Left ventricle myocardium inferior (tissue), 1 donor: ENCODE data around the gene HIVEP2. TPM values are rescaled to one million over a fixed set of nuclear protein-coding genes. Genes with fewer than 3 reads are reported as not detected.

Experiments used
- DNase-seq: peaks from one replicate; pipeline ENCODE4 v3.0.0-alpha.2; 2020
- H3K27ac ChIP-seq: fragments of 200-600 bp; replicated peaks from 2 replicates; pipeline ENCODE4 v1.8.0; 2021
- H3K27me3 ChIP-seq: fragments of 200-600 bp; 2 replicates; pipeline ENCODE4 v1.8.0; 2021; ENCODE audit warnings: low read depth
- H3K36me3 ChIP-seq: fragments of 200-600 bp; 2 replicates; pipeline ENCODE4 v1.8.0; 2021
- H3K4me1 ChIP-seq: fragments of 200-600 bp; 2 replicates; pipeline ENCODE4 v1.8.0; 2021
- H3K4me3 ChIP-seq: fragments of 200-600 bp; 2 replicates; pipeline ENCODE4 v1.8.0; 2021; ENCODE audit warnings: mild to moderate bottlenecking, moderate library complexity
- H3K9me3 ChIP-seq: fragments of 200-600 bp; replicated peaks from 2 replicates; pipeline ENCODE4 v1.8.0; 2021
- intact Hi-C: fragments of 100-400 bp; cut with micrococcal nuclease; formaldehyde crosslinking; loops from one replicate; pipeline ENCODE4 v1.11.0; 2022
- total RNA-seq: library from RNA; stranded (reverse); fragmentation: NEBNext Ultra II Directional; extraction: Animal tissue kit (Norgen Biotek cat#: 25700); gene quantifications from one replicate; pipeline ENCODE4 v1.2.1, GENCODE V29; 2021
- TF ChIP-seq, protein P1 (sequence below): fragments of 200-600 bp; IDR thresholded peaks from 2 replicates; pipeline ENCODE4 v1.8.0; 2021; ENCODE audit warnings: antibody characterized with exemption, mild to moderate bottlenecking, borderline replicate concordance
- donor health status: DM: no; HTN: yes; CAD: no; lungs with severe emphysema.

The HIVEP2 gene
- total RNA-seq, 1 donor from 2014 or later = 16.2 TPM

- H3K9me3 ChIP-seq = peaks cover under 1% of the 10 kb centered on the region
- no peak overlapping the region for H3K27ac ChIP-seq
- H3K4me3 ChIP-seq = no peak overlapping the region
- no peak for DNase-seq
- no peaks in the 10 kb centered on the region for H3K36me3 ChIP-seq
- no peaks in the 10 kb centered on the region for H3K27me3 ChIP-seq
- TF ChIP-seq, protein P1, sequence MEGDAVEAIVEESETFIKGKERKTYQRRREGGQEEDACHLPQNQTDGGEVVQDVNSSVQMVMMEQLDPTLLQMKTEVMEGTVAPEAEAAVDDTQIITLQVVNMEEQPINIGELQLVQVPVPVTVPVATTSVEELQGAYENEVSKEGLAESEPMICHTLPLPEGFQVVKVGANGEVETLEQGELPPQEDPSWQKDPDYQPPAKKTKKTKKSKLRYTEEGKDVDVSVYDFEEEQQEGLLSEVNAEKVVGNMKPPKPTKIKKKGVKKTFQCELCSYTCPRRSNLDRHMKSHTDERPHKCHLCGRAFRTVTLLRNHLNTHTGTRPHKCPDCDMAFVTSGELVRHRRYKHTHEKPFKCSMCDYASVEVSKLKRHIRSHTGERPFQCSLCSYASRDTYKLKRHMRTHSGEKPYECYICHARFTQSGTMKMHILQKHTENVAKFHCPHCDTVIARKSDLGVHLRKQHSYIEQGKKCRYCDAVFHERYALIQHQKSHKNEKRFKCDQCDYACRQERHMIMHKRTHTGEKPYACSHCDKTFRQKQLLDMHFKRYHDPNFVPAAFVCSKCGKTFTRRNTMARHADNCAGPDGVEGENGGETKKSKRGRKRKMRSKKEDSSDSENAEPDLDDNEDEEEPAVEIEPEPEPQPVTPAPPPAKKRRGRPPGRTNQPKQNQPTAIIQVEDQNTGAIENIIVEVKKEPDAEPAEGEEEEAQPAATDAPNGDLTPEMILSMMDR = no peak
- no peaks in the 10 kb centered on the region for H3K4me1 ChIP-seq
- intact Hi-C loops = no loop called here
Measured at GRCh38 chr6:142738035-142738396, 207.0 kb downstream of the HIVEP2 start.

- no peaks in the 10 kb centered on the region for H3K36me3 ChIP-seq
- H3K27ac ChIP-seq = no peak overlapping the region
- H3K4me1 ChIP-seq = no peaks in the 10 kb centered on the region
- H3K27me3 ChIP-seq = no peaks in the 10 kb centered on the region
- no peak for DNase-seq
- intact Hi-C loops = no loop called here
- no peak overlapping the region for H3K4me3 ChIP-seq
- H3K9me3 ChIP-seq = peaks cover 4% of the 10 kb centered on the region
- TF ChIP-seq, protein P1 = no peak
Measured at GRCh38 chr6:142737368-142738034, 207.5 kb downstream of the HIVEP2 start.

DNA sequence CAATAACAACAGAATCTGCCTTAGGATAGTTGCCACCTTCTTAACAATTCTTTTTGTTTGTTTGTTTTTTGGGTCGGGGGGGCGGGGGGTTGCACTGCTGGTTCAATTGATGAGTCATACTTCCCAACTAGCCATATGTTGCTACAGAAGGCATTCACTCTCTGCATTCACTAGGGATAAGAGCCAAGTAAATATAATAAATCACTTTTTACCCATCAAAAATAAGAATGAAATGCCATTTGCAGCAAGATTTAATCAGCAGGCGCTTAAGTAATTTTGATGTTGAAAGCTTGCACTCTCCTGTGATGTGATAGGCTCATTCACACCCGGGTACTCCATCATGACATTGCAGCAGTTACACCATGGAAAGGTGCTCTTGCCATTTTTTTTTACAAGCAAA lies 209.8 kb downstream of the HIVEP2 start:
- TF ChIP-seq, protein P1 = no peak
- Histone ChIP-seq H3K4me3 (no peak overlapping the region), H3K27me3 (no peaks in the 10 kb centered on the region), H3K4me1 (no peaks in the 10 kb centered on the region), H3K9me3 (peaks cover 4% of the 10 kb centered on the region), H3K27ac (no peak overlapping the region), H3K36me3 (no peaks in the 10 kb centered on the region)
- intact Hi-C loops = no loop called here
- DNase-seq = no peak

DNA sequence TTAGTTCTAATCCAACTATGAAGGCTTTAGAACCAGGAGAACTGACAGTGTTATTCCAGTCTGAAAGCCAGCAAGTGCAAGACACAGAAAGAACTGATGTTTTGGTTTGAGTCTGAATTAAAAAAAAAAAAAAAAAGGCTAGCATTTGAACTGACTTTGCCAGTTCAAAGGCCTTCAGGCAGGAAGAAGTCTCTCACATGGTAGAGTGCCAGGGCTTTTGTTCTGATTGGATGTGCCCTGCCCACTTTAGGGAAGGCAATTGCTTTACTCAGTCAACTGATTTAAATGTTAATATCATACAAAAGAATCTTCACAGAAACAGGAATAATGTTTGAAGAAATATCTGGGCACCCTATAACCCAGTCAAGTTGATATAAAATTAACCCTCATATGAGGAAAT lies 212.2 kb downstream of the HIVEP2 start:
- H3K27me3 ChIP-seq = no peaks in the 10 kb centered on the region
- TF ChIP-seq, protein P1 = no peak
- no peak overlapping the region for H3K4me3 ChIP-seq
- DNase-seq = no peak
- no peaks in the 10 kb centered on the region for H3K36me3 ChIP-seq
- peaks cover 4% of the 10 kb centered on the region for H3K9me3 ChIP-seq
- H3K27ac ChIP-seq = no peak overlapping the region
- H3K4me1 ChIP-seq = peaks cover 21% of the 10 kb centered on the region
- intact Hi-C loops = no loop called here

GRCh38 chr6:142731611-142732010 lies 213.4 kb downstream of the HIVEP2 start:
- H3K9me3 ChIP-seq = peaks cover 4% of the 10 kb centered on the region
- peaks cover 22% of the 10 kb centered on the region for H3K4me1 ChIP-seq
- DNase-seq = no peak
- TF ChIP-seq, protein P1 = no peak
- no peak overlapping the region for H3K27ac ChIP-seq
- H3K36me3 ChIP-seq = no peaks in the 10 kb centered on the region
- intact Hi-C loops = no loop called here
- H3K4me3 ChIP-seq = no peak overlapping the region
- no peaks in the 10 kb centered on the region for H3K27me3 ChIP-seq
